ENCODE data around the gene ABCB4.

GRCh38 chr7:87517136-87517815 is 41.8 kb upstream of the ABCB4 start:
- TF ChIP-seq CREB5 (CRISPR knock-in tag; IDR thresholded peaks at IDR 0.05; ENCODE audit: low read depth) (no peak), CSRNP3 (CRISPR knock-in tag; IDR thresholded peaks at IDR 0.05) (no peak), BACH2 (CRISPR knock-in tag; IDR thresholded peaks at IDR 0.05; ENCODE audit: borderline replicate concordance) (no peak), ZFP3 (CRISPR knock-in tag; IDR thresholded peaks at IDR 0.05) (no peak), GLIS3 (CRISPR knock-in tag; IDR thresholded peaks at IDR 0.05) (no peak), ISL1 (CRISPR knock-in tag; IDR thresholded peaks at IDR 0.05) (no peak), POU6F1 (CRISPR knock-in tag; IDR thresholded peaks at IDR 0.05; ENCODE audit: borderline replicate concordance, low read depth) (no peak), ZFP30 (CRISPR knock-in tag; IDR thresholded peaks at IDR 0.05) (no peak), PATZ1 (CRISPR knock-in tag; IDR thresholded peaks at IDR 0.05; ENCODE audit: borderline replicate concordance) (no peak), ARNTL (CRISPR knock-in tag; IDR thresholded peaks at IDR 0.05; ENCODE audit: borderline replicate concordance, low read depth) (no peak), ZNF8 (CRISPR knock-in tag; IDR thresholded peaks at IDR 0.05) (no peak), ZNF565 (CRISPR knock-in tag; conservative IDR thresholded peaks at IDR 0.05; ENCODE audit: low read depth) (no peak)
